A549 (cell line): ENCODE measurements around the gene TMEM218. TPM values are rescaled to one million over a fixed set of nuclear protein-coding genes. Genes with fewer than 3 reads are reported as not detected.

Experiments used
- ATAC-seq, 2 experiments: fragments of 200-7000 bp in 1 of 2; fragments of >200 bp in 1 of 2; cut with Nextera tagmentation in 1 of 2; cut with Tn5 transposase in 1 of 2; 3 replicates each; pipeline versions ENCODE4 v1.8.0 to v1.9.1; 2018 to 2020; ENCODE audit warnings: mild to moderate bottlenecking in 1 of 2, moderate library complexity in 1 of 2
- CTCF ChIA-PET: fragments of 300-600 bp; sonication (Branson Sonifier 250); formaldehyde crosslinking; extraction: SDS; loops from one replicate; lab custom pipeline; 2021; ENCODE audit warnings: antibody characterized with exemption, inconsistent platforms; lab: Yijun Ruan, JAX
- POLR2A ChIA-PET: fragments of 350-600 bp; formaldehyde crosslinking; extraction: SDS; loops from one replicate; lab custom pipeline; 2021; ENCODE audit warnings: antibody characterized with exemption, inconsistent platforms; lab: Yijun Ruan, JAX
- DNase-seq, 2 experiments: peaks; one replicate each; pipeline versions ENCODE4 v3.0.0 to v3.0.0-alpha.2; 2011 to 2016; ENCODE audit warnings: low read depth in 1 of 2, low spot score in 1 of 2
- FAIRE-seq: peaks from 2 replicates; lab custom pipeline; 2011; peaks lifted over from hg19 to GRCh38; lab: Jason Lieb, UNC
- H3K27ac ChIP-seq, 2 experiments: fragments of >200 bp; sonication (Bioruptor Twin); formaldehyde crosslinking; 3 replicates each; pipeline ENCODE4 v1.5.1; 2016 to 2017
- H3K4me1 ChIP-seq: fragments of >200 bp; sonication (Bioruptor Twin); formaldehyde crosslinking; 3 replicates; pipeline ENCODE4 v1.6.1; 2016
- H3K4me2 ChIP-seq: fragments of >200 bp; sonication (Bioruptor Twin); formaldehyde crosslinking; 3 replicates; pipeline ENCODE4 v1.6.1; 2016
- H3K4me3 ChIP-seq: fragments of >200 bp; sonication (Bioruptor Twin); formaldehyde crosslinking; 3 replicates; pipeline ENCODE4 v1.5.1; 2016
- H3K9me3 ChIP-seq: fragments of >200 bp; sonication (Bioruptor Twin); formaldehyde crosslinking; 3 replicates; pipeline ENCODE4 v1.6.1; 2016
- ATOH8 ChIP-seq: fragments of 250-450 bp; sonication (Bioruptor Pico); IDR thresholded peaks from 2 replicates; pipeline ENCODE4 v1.5.0; 2020; ENCODE audit warnings: low read depth, mild to moderate bottlenecking, moderate library complexity
- BHLHE40 ChIP-seq: IDR thresholded peaks from 2 replicates; pipeline ENCODE4 v1.6.1; 2012; ENCODE audit warnings: low read depth, low read length, inconsistent platforms
- CTCF ChIP-seq: fragments of >200 bp; sonication (Bioruptor Twin); formaldehyde crosslinking; IDR thresholded peaks from 3 replicates; pipeline ENCODE4 v1.5.1; 2016
- FOXS1 ChIP-seq: fragments of 250-450 bp; sonication (Bioruptor Pico); IDR thresholded peaks from 2 replicates; pipeline ENCODE4 v1.5.0; 2020; ENCODE audit warnings: mild to moderate bottlenecking, moderate library complexity
- HDAC2 ChIP-seq: fragments of 200-600 bp; sonication (generic); IDR thresholded peaks from 2 replicates; pipeline ENCODE4 v1.6.1; 2016
- HOXA7 ChIP-seq: fragments of 250-450 bp; sonication (Bioruptor Pico); IDR thresholded peaks from 2 replicates; pipeline ENCODE4 v1.5.0; 2020; ENCODE audit warnings: mild to moderate bottlenecking, moderate library complexity
- HOXB5 ChIP-seq: fragments of 250-450 bp; sonication (Bioruptor Pico); IDR thresholded peaks from 2 replicates; pipeline ENCODE4 v1.5.0; 2020; ENCODE audit warnings: mild to moderate bottlenecking, moderate library complexity
- MAZ ChIP-seq: fragments of 150-350 bp; IDR thresholded peaks from 2 replicates; pipeline ENCODE4 v1.6.1; 2014; ENCODE audit warnings: antibody characterized with exemption, low read depth, low read length, borderline replicate concordance
- MYC ChIP-seq: IDR thresholded peaks from 2 replicates; pipeline ENCODE4 v1.6.1; 2012; ENCODE audit warnings: mild to moderate bottlenecking, inconsistent platforms, low read length, improper control_type of control experiment, borderline replicate concordance
- NPAS2 ChIP-seq: fragments of 250-450 bp; sonication (Bioruptor Pico); IDR thresholded peaks from 2 replicates; pipeline ENCODE4 v1.8.0; 2022; ENCODE audit warnings: mild to moderate bottlenecking, moderate library complexity, borderline replicate concordance
- NR3C1 ChIP-seq: fragments of >200 bp; sonication (Bioruptor Twin); formaldehyde crosslinking; IDR thresholded peaks from 3 replicates; pipeline ENCODE4 v1.6.1; 2017
- PBX3 ChIP-seq: IDR thresholded peaks from 2 replicates; pipeline ENCODE4 v1.6.1; 2012
- POLR2AphosphoS2 ChIP-seq: conservative IDR thresholded peaks from 2 replicates; pipeline ENCODE4 v1.6.1; 2012; ENCODE audit warnings: low read length, improper control_type of control experiment, inconsistent platforms
- RARB ChIP-seq: fragments of 250-450 bp; sonication (Bioruptor Pico); IDR thresholded peaks from 2 replicates; pipeline ENCODE4 v1.8.0; 2021; ENCODE audit warnings: mild to moderate bottlenecking, moderate library complexity
- REST ChIP-seq: fragments of 200-600 bp; sonication (generic); IDR thresholded peaks from 2 replicates; pipeline ENCODE4 v1.6.1; 2016; ENCODE audit warnings: antibody characterized with exemption, mild to moderate bottlenecking, moderate library complexity
- RFX5 ChIP-seq: fragments of 450-650 bp; IDR thresholded peaks from 2 replicates; pipeline ENCODE4 v1.7.1; 2014; ENCODE audit warnings: antibody characterized with exemption, mild to moderate bottlenecking, moderate library complexity
- RNF2 ChIP-seq: fragments of 200-600 bp; sonication (generic); IDR thresholded peaks from 2 replicates; pipeline ENCODE4 v1.6.1; 2016; ENCODE audit warnings: low read depth, mild to moderate bottlenecking, antibody characterized with exemption, moderate library complexity, borderline replicate concordance
- SMC3 ChIP-seq: fragments of >200 bp; sonication (Bioruptor Twin); formaldehyde crosslinking; IDR thresholded peaks from 3 replicates; pipeline ENCODE4 v1.6.1; 2018; ENCODE audit warnings: inconsistent platforms
- TP53 ChIP-seq: fragments of 250-450 bp; sonication (Bioruptor Pico); IDR thresholded peaks from 2 replicates; pipeline ENCODE4 v1.5.0; 2021; ENCODE audit warnings: mild to moderate bottlenecking, moderate library complexity
- WGBS: methylation state at CpG from one replicate; pipeline ENCODE4 v1.1.6; 2017; ENCODE audit errors: missing lambda C conversion rate; 5-methylcytosine and 5-hydroxymethylcytosine counted together
- polyA plus RNA-seq, 4 experiments: library from polyadenylated mRNA; depleted of rRNA in 3 of 4; stranded (reverse); fragments of >200 nt; fragmentation: RNase III in 1 of 4; extraction: RNeasy Plus Mini Kit Qiagen cat#74134 plus additional on column Dnase treatment in 1 of 4; gene quantifications; 2 replicates in 3 of 4; 3 replicates in 1 of 4; pipeline ENCODE4 v1.2.3, GENCODE V29; 2011 to 2017
- TF ChIP-seq, protein P1 (sequence below): fragments of 450-650 bp; IDR thresholded peaks from 2 replicates; pipeline ENCODE4 v1.6.1; 2014; ENCODE audit warnings: antibody characterized with exemption

The TMEM218 gene
- polyA plus RNA-seq, 2 of the 4 experiments (the other 2 are of a cell fraction) = 29.1 to 34.6 TPM

DNA sequence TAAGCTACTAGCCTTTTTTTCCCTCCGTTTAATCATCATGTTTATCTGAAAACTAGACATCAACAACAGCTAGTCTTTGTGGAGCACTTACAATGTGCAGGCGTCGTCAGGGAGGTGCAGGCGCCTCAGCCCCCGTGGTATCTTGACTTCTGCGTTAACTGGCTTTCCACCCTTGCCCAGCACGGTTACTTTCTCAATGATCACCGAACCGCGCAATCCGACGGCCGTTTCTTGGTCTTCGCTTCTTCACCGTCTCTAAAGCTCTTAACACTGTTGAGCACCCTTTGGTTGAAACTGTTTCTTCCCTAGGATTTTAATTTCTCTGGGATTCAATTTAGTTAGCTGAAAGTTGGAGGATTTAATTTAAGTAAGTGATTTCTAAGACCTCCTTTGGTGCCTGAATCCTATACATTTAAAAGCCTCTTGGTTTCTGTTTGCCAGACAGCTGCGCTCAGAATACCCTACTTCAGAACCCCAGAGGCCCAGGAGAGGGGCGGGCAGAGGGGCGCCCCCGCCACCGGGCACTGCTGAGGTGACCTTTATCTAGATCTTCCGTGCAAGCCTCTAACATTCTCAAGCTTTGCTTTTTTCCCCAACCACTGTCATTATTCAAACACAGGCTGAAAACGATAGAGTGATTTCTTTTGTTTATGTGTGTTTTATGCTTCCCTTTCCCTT, 18.0 kb upstream of the TMEM218 start:
- H3K4me2 ChIP-seq = 0 out of 3 replicates have a peak overlapping the region, but pooled peaks have one; percentile 11
- no peaks in the 10 kb centered on the region for H3K9me3 ChIP-seq
- H3K4me1 ChIP-seq = no peaks in the 10 kb centered on the region
- H3K4me3 ChIP-seq = no peak overlapping the region
- ChIA-PET POLR2A (no interaction called here), CTCF (interaction anchor here (1.0 kb wide), 1 partner anchor 13 kb away, joined by 3 read pairs; no protein-coding TSS in a partner anchor)
- DNase-seq (no peak), FAIRE-seq (no peak)
- 52% methylated on average over 22 of the region's 22 CpGs for WGBS
- H3K27ac ChIP-seq = no peak overlapping the region
- TF ChIP-seq CTCF = no peak
- TF ChIP-seq PBX3 = no peak
- no peak for TF ChIP-seq HOXA7 (CRISPR knock-in tag)
- no peak for TF ChIP-seq RNF2
- TF ChIP-seq, all 56 proteins: peak for 0
- ATAC-seq = no peak

- FAIRE-seq (no peak), ATAC-seq (no peak), DNase-seq (no peak)
- ChIA-PET POLR2A (no interaction called here), CTCF (interaction anchor here (0.6 to 3.0 kb wide), 2 partner anchors 13 to 130 kb away, joined by 4 to 17 read pairs; no protein-coding TSS in a partner anchor)
- peaks cover 4% of the 10 kb centered on the region; the same call in 2 of the 3 replicates for H3K9me3 ChIP-seq
- no peak for TF ChIP-seq BHLHE40
- no peak for TF ChIP-seq MYC
- TF ChIP-seq FOXS1 = no peak
- TF ChIP-seq TP53 (CRISPR knock-in tag) = no peak
- no peak for TF ChIP-seq RARB (CRISPR knock-in tag)
- TF ChIP-seq REST = no peak
- TF ChIP-seq, protein P1, sequence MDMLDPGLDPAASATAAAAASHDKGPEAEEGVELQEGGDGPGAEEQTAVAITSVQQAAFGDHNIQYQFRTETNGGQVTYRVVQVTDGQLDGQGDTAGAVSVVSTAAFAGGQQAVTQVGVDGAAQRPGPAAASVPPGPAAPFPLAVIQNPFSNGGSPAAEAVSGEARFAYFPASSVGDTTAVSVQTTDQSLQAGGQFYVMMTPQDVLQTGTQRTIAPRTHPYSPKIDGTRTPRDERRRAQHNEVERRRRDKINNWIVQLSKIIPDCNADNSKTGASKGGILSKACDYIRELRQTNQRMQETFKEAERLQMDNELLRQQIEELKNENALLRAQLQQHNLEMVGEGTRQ = no peak
- no peak for TF ChIP-seq HOXB5 (CRISPR knock-in tag)
- TF ChIP-seq NPAS2 = no peak
- TF ChIP-seq PBX3 = no peak
- TF ChIP-seq CTCF = no peak
- no peak for TF ChIP-seq POLR2AphosphoS2
- TF ChIP-seq ATOH8 (CRISPR knock-in tag) = no peak
- TF ChIP-seq MAZ = no peak
- TF ChIP-seq NR3C1 = no peak
- no peak for TF ChIP-seq HDAC2
- no peak for TF ChIP-seq SMC3
- no peak for TF ChIP-seq RNF2
- no peak for TF ChIP-seq RFX5
- no peaks in the 10 kb centered on the region for H3K4me1 ChIP-seq
- H3K4me2 ChIP-seq = no peak overlapping the region
- WGBS = 17% methylated on average over 4 of the region's 4 CpGs
- H3K27ac ChIP-seq = no peak overlapping the region
- H3K4me3 ChIP-seq = no peak overlapping the region
Observed at GRCh38 chr11:125128450-125128849, 17.0 kb upstream of the TMEM218 start.
